B cell (primary cell): ENCODE measurements around the gene TRERF1. TPM values are rescaled to one million over a fixed set of nuclear protein-coding genes. Genes with fewer than 3 reads are reported as not detected.
"Not testable (repeated sequence)": the region's sequence is repeated elsewhere in the genome, so short reads cannot be mapped to it uniquely, and the experiment has no call there.

Experiments used
- ATAC-seq: fragments of 200-7000 bp; cut with Tn5 transposase; one replicate; pipeline ENCODE4 v1.10.0; 2021; ENCODE audit warnings: low read depth, mild to moderate bottlenecking, moderate number of reproducible peaks, moderate library complexity
- CTCF ChIA-PET: fragments of 350-600 bp; sonication (Branson Sonifier 250); formaldehyde crosslinking; loops from one replicate; lab custom pipeline; 2021; ENCODE audit warnings: antibody characterized with exemption, inconsistent platforms; lab: Charles Lee
- POLR2A ChIA-PET: fragments of 350-600 bp; sonication (Branson Sonifier 250); formaldehyde crosslinking; loops from one replicate; lab custom pipeline; 2021; ENCODE audit warnings: antibody characterized with exemption; lab: Charles Lee
- DNase-seq: peaks from one replicate; pipeline ENCODE4 v3.0.0; 2013
- H2AFZ ChIP-seq: 2 replicates; pipeline ENCODE4 v1.6.1; 2012; ENCODE audit warnings: mild to moderate bottlenecking, low read depth, low read length; ENCODE audit not compliant: insufficient read depth, poor library complexity, severe bottlenecking
- H3K27ac ChIP-seq, 2 donors: 1 replicate in 1 of 2; 2 replicates in 1 of 2; pipeline ENCODE4 v1.5.1; 2012 to 2013; ENCODE audit warnings: low read length in 2 of 2, mild to moderate bottlenecking in 2 of 2, moderate library complexity in 1 of 2
- H3K27me3 ChIP-seq, 4 experiments: fragments of 200-600 bp in 1 of 4; sonication (generic) in 1 of 4; replicated peaks in 1 of 4; 1 replicate in 2 of 4; 2 replicates in 2 of 4; pipeline versions ENCODE4 v1.6.1 to v1.7.0; 2013 to 2016; ENCODE audit warnings: low read length in 3 of 4, mild to moderate bottlenecking in 2 of 4, mixed read lengths in 1 of 4, moderate library complexity in 1 of 4; ENCODE audit not compliant: insufficient read depth in 4 of 4, control insufficient read depth in 3 of 4; ENCODE audit errors: control extremely low read depth in 1 of 4
- H3K36me3 ChIP-seq, 2 experiments: replicated peaks in 1 of 2; 1 replicate in 1 of 2; 2 replicates in 1 of 2; pipeline versions ENCODE4 v1.6.1 to v1.7.1; 2013; ENCODE audit warnings: low read length in 1 of 2; ENCODE audit not compliant: insufficient read depth in 2 of 2, control insufficient read depth in 1 of 2; ENCODE audit errors: control extremely low read depth in 1 of 2, extremely low read depth in 1 of 2
- H3K4me1 ChIP-seq, 2 donors: fragments of 200-600 bp in 1 of 2; sonication (generic) in 1 of 2; 1 replicate in 1 of 2; 2 replicates in 1 of 2; pipeline versions ENCODE4 v1.5.1 to v1.6.1; 2013 to 2017; ENCODE audit warnings: low read length in 2 of 2; ENCODE audit not compliant: control insufficient read depth in 2 of 2, insufficient read depth in 2 of 2
- H3K4me2 ChIP-seq: replicated peaks from 2 replicates; pipeline ENCODE3; 2012; ENCODE audit warnings: mild to moderate bottlenecking, low read depth, low read length; ENCODE audit not compliant: poor library complexity, severe bottlenecking
- H3K4me3 ChIP-seq, 5 experiments: fragments of 200-600 bp in 1 of 5; sonication (generic) in 1 of 5; 1 replicate in 3 of 5; 2 replicates in 2 of 5; pipeline versions ENCODE4 v1.5.1 to v1.7.0; 2011 to 2016; ENCODE audit warnings: low read length in 4 of 5, mild to moderate bottlenecking in 4 of 5, low read depth in 2 of 5, control low read depth in 1 of 5, moderate library complexity in 1 of 5; ENCODE audit not compliant: insufficient read depth in 1 of 5; ENCODE audit errors: control extremely low read depth in 1 of 5, extremely low read depth in 1 of 5
- H3K79me2 ChIP-seq: fragments of 200-600 bp; sonication (generic); one replicate; pipeline ENCODE4 v1.6.0; 2016; ENCODE audit warnings: low read length; ENCODE audit not compliant: control insufficient read depth, insufficient read depth
- H3K9ac ChIP-seq: fragments of 200-600 bp; sonication (generic); 2 replicates; pipeline ENCODE4 v1.6.1; 2017; ENCODE audit warnings: mild to moderate bottlenecking, low read length, moderate library complexity
- H3K9me3 ChIP-seq, 3 donors: one replicate each; pipeline versions ENCODE4 v1.6.1 to v1.7.1; 2013; ENCODE audit warnings: low read length in 2 of 3; ENCODE audit not compliant: control insufficient read depth in 2 of 3, insufficient read depth in 1 of 3; ENCODE audit errors: control extremely low read depth in 1 of 3
- H4K20me1 ChIP-seq: 2 replicates; pipeline ENCODE4 v1.6.0; 2012; ENCODE audit warnings: mild to moderate bottlenecking, low read length; ENCODE audit not compliant: insufficient read depth, control insufficient read depth, poor library complexity, severe bottlenecking
- H3K27ac Mint-ChIP-seq: one replicate; pipeline ENCODE4 v1.8.0; 2021; ENCODE audit warnings: mixed read lengths
- H3K27me3 Mint-ChIP-seq: one replicate; pipeline ENCODE4 v1.8.0; 2021; ENCODE audit warnings: mixed read lengths
- H3K4me1 Mint-ChIP-seq: one replicate; pipeline ENCODE4 v1.8.0; 2021; ENCODE audit warnings: mixed read lengths
- H3K4me3 Mint-ChIP-seq: one replicate; pipeline ENCODE4 v1.8.0; 2021; ENCODE audit warnings: mixed read lengths
- H3K9me3 Mint-ChIP-seq: one replicate; pipeline ENCODE4 v1.8.0; 2022; ENCODE audit warnings: mixed read lengths; ENCODE audit not compliant: insufficient read depth
- EZH2 ChIP-seq: IDR thresholded peaks from 2 replicates; pipeline ENCODE4 v1.6.1; 2012; ENCODE audit warnings: borderline replicate concordance, low read depth, mild to moderate bottlenecking, moderate library complexity, low read length; ENCODE audit not compliant: insufficient read depth, poor library complexity, severe bottlenecking
- WGBS: methylation state at CpG from one replicate; pipeline ENCODE4 v1.1.5; 2013; ENCODE audit warnings: missing lambda C conversion rate; ENCODE audit not compliant: insufficient coverage; 5-methylcytosine and 5-hydroxymethylcytosine counted together
- intact Hi-C: fragments of 100-400 bp; cut with micrococcal nuclease; formaldehyde crosslinking; loops from one replicate; pipeline ENCODE4 v1.10.0; 2022
- polyA plus RNA-seq: library from polyadenylated mRNA; depleted of rRNA; stranded (reverse); fragments of >200 nt; gene quantifications from 2 replicates; pipeline ENCODE4 v1.2.3, GENCODE V29; 2012
- total RNA-seq, 2 donors: library from RNA; stranded (reverse); fragments of 120-200 nt in 1 of 2; gene quantifications; 1 replicate in 1 of 2; 2 replicates in 1 of 2; pipeline versions ENCODE4 v1.2.3 to v1.2.4, GENCODE V29; 2013 to 2022
- TF ChIP-seq, protein P1 (sequence below): fragments of 200-600 bp; IDR thresholded peaks from one replicate; pipeline ENCODE4 v1.8.0; 2022; ENCODE audit warnings: antibody characterized with exemption, mild to moderate bottlenecking

TRERF1 gene
- total and polyA plus RNA-seq, 2 donors (not counting 1 experiment from before 2014, with no cell fraction given): 3.5 to 6.7 TPM

- no peak for TF ChIP-seq EZH2
- TF ChIP-seq, protein P1, sequence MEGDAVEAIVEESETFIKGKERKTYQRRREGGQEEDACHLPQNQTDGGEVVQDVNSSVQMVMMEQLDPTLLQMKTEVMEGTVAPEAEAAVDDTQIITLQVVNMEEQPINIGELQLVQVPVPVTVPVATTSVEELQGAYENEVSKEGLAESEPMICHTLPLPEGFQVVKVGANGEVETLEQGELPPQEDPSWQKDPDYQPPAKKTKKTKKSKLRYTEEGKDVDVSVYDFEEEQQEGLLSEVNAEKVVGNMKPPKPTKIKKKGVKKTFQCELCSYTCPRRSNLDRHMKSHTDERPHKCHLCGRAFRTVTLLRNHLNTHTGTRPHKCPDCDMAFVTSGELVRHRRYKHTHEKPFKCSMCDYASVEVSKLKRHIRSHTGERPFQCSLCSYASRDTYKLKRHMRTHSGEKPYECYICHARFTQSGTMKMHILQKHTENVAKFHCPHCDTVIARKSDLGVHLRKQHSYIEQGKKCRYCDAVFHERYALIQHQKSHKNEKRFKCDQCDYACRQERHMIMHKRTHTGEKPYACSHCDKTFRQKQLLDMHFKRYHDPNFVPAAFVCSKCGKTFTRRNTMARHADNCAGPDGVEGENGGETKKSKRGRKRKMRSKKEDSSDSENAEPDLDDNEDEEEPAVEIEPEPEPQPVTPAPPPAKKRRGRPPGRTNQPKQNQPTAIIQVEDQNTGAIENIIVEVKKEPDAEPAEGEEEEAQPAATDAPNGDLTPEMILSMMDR: no peak
- Histone ChIP-seq H2AFZ (no peak overlapping the region), H3K4me3 (no peak overlapping the region), H4K20me1 (no peaks in the 10 kb centered on the region), H3K9ac (no peak overlapping the region), H3K27me3 (no peaks in the 10 kb centered on the region), H3K36me3 (no peaks in the 10 kb centered on the region), H3K4me1 (no peaks in the 10 kb centered on the region), H3K9me3 (peaks cover 0 to 4% (median 4%) of the 10 kb centered on the region in 3 donors), H3K27ac (no peak overlapping the region), H3K4me2 (no peak overlapping the region), H3K79me2 (no peaks in the 10 kb centered on the region)
- no peak overlapping the region for H3K27ac Mint-ChIP-seq
- no peak overlapping the region for H3K4me3 Mint-ChIP-seq
- DNase-seq (no peak), ATAC-seq (no peak)
- H3K4me1 Mint-ChIP-seq: no peaks in the 10 kb centered on the region
- intact Hi-C loops: no loop called here
- peaks cover 3% of the 10 kb centered on the region for H3K9me3 Mint-ChIP-seq
- CTCF ChIA-PET: no interaction called here
- WGBS: no CpG with 5 or more reads among the region's 2 CpGs
- POLR2A ChIA-PET: no interaction called here
- H3K27me3 Mint-ChIP-seq: no peaks in the 10 kb centered on the region
Observed at GRCh38 chr6:42326248-42326647, 125.5 kb downstream of the TRERF1 start.

GRCh38 chr6:42324656-42325324, 126.9 kb downstream of the TRERF1 start:
- H3K4me2 ChIP-seq, H2AFZ ChIP-seq, H3K4me3 ChIP-seq, CTCF ChIA-PET, H3K27ac ChIP-seq, H4K20me1 ChIP-seq, H3K27me3 ChIP-seq, H3K4me3 Mint-ChIP-seq, H3K36me3 ChIP-seq, H3K4me1 ChIP-seq, ATAC-seq, intact Hi-C loops, H3K9me3 Mint-ChIP-seq, H3K9me3 ChIP-seq, H3K27me3 Mint-ChIP-seq, H3K4me1 Mint-ChIP-seq, H3K9ac ChIP-seq, POLR2A ChIA-PET, H3K27ac Mint-ChIP-seq, DNase-seq, H3K79me2 ChIP-seq: not testable (repeated sequence)
- no CpG with 5 or more reads among the region's 5 CpGs for WGBS
